K562 (cell line): ENCODE data around the gene TMEM214. TPM values are rescaled to one million over a fixed set of nuclear protein-coding genes. Genes with fewer than 3 reads are reported as not detected.
A peak's percentile ranks its signal among the peaks of the same experiment; 100 is the strongest.

Experiments used
- CBFA2T3 ChIP-seq: fragments of 450-650 bp; IDR thresholded peaks from 2 replicates; pipeline ENCODE4 v1.6.1; 2017
- CHD2 ChIP-seq: IDR thresholded peaks from 2 replicates; pipeline ENCODE4 v1.6.1; 2011; ENCODE audit warnings: low read depth, low read length
- FOXK2 ChIP-seq, 2 experiments: fragments of 450-650 bp; IDR thresholded peaks in 1 of 2; conservative IDR thresholded peaks in 1 of 2; 2 replicates each; pipeline ENCODE4 v1.6.1; 2016; ENCODE audit warnings: low read depth in 2 of 2, mild to moderate bottlenecking in 1 of 2
- GABPB1 ChIP-seq: sonication (generic); formaldehyde crosslinking; IDR thresholded peaks from 2 replicates; pipeline ENCODE4 v1.8.0; 2022; ENCODE audit warnings: mild to moderate bottlenecking, missing genetic modification reagents
- HCFC1 ChIP-seq: IDR thresholded peaks from 2 replicates; pipeline ENCODE4 v1.6.1; 2012; ENCODE audit warnings: low read depth, low read length, improper control_type of control experiment
- MAX ChIP-seq: sonication (generic); formaldehyde crosslinking; IDR thresholded peaks from 2 replicates; pipeline ENCODE4 v1.9.0; 2022; ENCODE audit warnings: mild to moderate bottlenecking, missing genetic modification reagents
- MED1 ChIP-seq: sonication (generic); formaldehyde crosslinking; IDR thresholded peaks from 2 replicates; pipeline ENCODE4 v1.8.1; 2023; ENCODE audit warnings: missing genetic modification reagents, borderline replicate concordance
- NR2F6 ChIP-seq: fragments of 450-650 bp; formaldehyde crosslinking; IDR thresholded peaks from 2 replicates; pipeline ENCODE4 v1.4.0; 2020; ENCODE audit warnings: mild to moderate bottlenecking
- RNF2 ChIP-seq: sonication (generic); IDR thresholded peaks from 2 replicates; pipeline ENCODE4 v1.6.1; 2016
- THAP7 ChIP-seq: fragments of 250-450 bp; sonication (Bioruptor Pico); IDR thresholded peaks from 2 replicates; pipeline ENCODE4 v1.5.0; 2021
- polyA plus RNA-seq, 8 experiments: library from polyadenylated mRNA; depleted of rRNA in 4 of 8; stranded (reverse) in 5 of 8; unstranded in 3 of 8; fragments of >200 nt; fragmentation: Nextera tagmentation in 2 of 8; fragmentation: Illumina TruSeq in 1 of 8; extraction: Ambion mirVana in 2 of 8; extraction: Trizol in 1 of 8; gene quantifications; 2 replicates each; pipeline versions ENCODE4 v1.2.1 to v1.2.3, GENCODE V29; 2011 to 2014; ENCODE audit warnings: inconsistent platforms in 1 of 8, missing spikeins in 1 of 8
- total RNA-seq, 7 experiments: library from RNA; depleted of rRNA in 6 of 7; stranded (reverse); fragments of >200 nt in 6 of 7; fragmentation: Illumina TruSeq in 2 of 7; extraction: Trizol in 2 of 7; gene quantifications; 2 replicates each; pipeline versions ENCODE4 v1.2.1 to v1.2.3, GENCODE V29; 2011 to 2021; ENCODE audit warnings: low replicate concordance in 1 of 7
- TF ChIP-seq, protein P1 (sequence below): fragments of 450-650 bp; IDR thresholded peaks from 2 replicates; pipeline ENCODE4 v1.7.1; 2018; ENCODE audit warnings: mild to moderate bottlenecking, low read depth; ENCODE audit not compliant: partially characterized antibody
- TF ChIP-seq, protein P2 (sequence below), 3 experiments: fragments of 200-800 bp in 1 of 3; fragments of 250-450 bp in 1 of 3; fragments of 450-650 bp in 1 of 3; sonication (Bioruptor Pico) in 1 of 3; sonication (Bioruptor generic) in 1 of 3; formaldehyde crosslinking in 1 of 3; IDR thresholded peaks; 2 replicates each; pipeline versions ENCODE4 v1.6.1 to v1.8.0; 2016 to 2022; ENCODE audit warnings: mild to moderate bottlenecking in 2 of 3, missing genetic modification characterization in 2 of 3, missing compliant biosample characterization in 1 of 3, moderate library complexity in 1 of 3
- TF ChIP-seq, protein P3 (sequence below), 2 experiments: IDR thresholded peaks; 2 replicates each; pipeline ENCODE4 v1.6.1; 2012; ENCODE audit warnings: improper control_type of control experiment in 2 of 2, low read depth in 2 of 2, low read length in 2 of 2, borderline replicate concordance in 1 of 2
- TF ChIP-seq, protein P4 (sequence below): fragments of 450-650 bp; IDR thresholded peaks from 2 replicates; pipeline ENCODE4 v1.6.1; 2016; ENCODE audit warnings: antibody characterized with exemption

The TMEM214 gene
- total and polyA plus RNA-seq, 9 of the 15 experiments (the other 6 are each of a cell fraction or from before 2014, with no cell fraction given) = 11.4 to 81.4 (median 44.1) TPM

DNA sequence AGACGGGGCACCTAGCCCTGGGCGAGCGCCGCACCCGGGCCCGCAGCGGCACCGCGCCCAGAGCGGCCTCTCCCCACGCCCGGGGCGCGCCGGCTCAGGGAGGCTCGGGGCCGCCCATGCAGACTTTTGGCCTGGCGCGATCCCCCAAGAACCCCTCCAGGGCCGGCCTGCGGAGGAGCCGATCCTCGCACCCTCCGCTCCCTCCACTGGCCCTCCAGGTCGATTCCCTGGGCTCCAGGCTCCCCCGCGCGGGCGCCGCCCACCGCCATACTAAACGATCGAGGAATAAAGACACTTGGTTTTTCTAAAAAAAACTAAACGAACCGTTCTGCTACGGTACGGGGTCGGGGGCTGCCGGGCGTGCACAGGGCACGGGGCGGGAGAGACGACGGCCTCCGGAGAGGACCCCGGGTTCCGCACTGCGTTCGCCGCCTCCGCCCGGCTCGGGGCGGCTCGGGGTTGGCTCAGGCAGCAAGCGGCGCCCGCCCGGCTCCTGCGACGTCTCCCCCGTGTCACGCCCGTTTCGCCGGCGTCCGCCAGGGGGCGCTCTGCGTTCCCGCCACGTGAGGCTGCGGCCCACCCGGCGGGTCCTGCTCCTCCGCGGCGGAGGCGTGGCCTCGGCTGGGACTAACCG lies 53.4 kb downstream of the TMEM214 start (continued):
- TF ChIP-seq, protein P1, sequence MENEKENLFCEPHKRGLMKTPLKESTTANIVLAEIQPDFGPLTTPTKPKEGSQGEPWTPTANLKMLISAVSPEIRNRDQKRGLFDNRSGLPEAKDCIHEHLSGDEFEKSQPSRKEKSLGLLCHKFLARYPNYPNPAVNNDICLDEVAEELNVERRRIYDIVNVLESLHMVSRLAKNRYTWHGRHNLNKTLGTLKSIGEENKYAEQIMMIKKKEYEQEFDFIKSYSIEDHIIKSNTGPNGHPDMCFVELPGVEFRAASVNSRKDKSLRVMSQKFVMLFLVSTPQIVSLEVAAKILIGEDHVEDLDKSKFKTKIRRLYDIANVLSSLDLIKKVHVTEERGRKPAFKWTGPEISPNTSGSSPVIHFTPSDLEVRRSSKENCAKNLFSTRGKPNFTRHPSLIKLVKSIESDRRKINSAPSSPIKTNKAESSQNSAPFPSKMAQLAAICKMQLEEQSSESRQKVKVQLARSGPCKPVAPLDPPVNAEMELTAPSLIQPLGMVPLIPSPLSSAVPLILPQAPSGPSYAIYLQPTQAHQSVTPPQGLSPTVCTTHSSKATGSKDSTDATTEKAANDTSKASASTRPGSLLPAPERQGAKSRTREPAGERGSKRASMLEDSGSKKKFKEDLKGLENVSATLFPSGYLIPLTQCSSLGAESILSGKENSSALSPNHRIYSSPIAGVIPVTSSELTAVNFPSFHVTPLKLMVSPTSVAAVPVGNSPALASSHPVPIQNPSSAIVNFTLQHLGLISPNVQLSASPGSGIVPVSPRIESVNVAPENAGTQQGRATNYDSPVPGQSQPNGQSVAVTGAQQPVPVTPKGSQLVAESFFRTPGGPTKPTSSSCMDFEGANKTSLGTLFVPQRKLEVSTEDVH = peak; percentile 98
- TF ChIP-seq, protein P2, sequence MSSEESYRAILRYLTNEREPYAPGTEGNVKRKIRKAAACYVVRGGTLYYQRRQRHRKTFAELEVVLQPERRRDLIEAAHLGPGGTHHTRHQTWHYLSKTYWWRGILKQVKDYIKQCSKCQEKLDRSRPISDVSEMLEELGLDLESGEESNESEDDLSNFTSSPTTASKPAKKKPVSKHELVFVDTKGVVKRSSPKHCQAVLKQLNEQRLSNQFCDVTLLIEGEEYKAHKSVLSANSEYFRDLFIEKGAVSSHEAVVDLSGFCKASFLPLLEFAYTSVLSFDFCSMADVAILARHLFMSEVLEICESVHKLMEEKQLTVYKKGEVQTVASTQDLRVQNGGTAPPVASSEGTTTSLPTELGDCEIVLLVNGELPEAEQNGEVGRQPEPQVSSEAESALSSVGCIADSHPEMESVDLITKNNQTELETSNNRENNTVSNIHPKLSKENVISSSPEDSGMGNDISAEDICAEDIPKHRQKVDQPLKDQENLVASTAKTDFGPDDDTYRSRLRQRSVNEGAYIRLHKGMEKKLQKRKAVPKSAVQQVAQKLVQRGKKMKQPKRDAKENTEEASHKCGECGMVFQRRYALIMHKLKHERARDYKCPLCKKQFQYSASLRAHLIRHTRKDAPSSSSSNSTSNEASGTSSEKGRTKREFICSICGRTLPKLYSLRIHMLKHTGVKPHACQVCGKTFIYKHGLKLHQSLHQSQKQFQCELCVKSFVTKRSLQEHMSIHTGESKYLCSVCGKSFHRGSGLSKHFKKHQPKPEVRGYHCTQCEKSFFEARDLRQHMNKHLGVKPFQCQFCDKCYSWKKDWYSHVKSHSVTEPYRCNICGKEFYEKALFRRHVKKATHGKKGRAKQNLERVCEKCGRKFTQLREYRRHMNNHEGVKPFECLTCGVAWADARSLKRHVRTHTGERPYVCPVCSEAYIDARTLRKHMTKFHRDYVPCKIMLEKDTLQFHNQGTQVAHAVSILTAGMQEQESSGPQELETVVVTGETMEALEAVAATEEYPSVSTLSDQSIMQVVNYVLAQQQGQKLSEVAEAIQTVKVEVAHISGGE (CRISPR knock-in tag; IDR thresholded peaks at IDR 0.05) = 0 out of 6 replicates have a peak, but pooled peaks of 1 of the 3 experiments have one; percentile 39
- no peak for TF ChIP-seq FOXK2 (conservative IDR thresholded peaks at IDR 0.05 in 1 of 2, IDR thresholded peaks at IDR 0.05 in 1 of 2; ENCODE audit: low read depth in 2 of 2)
- 0 out of 2 replicates have a peak, but pooled peaks have one; percentile 48 for TF ChIP-seq RNF2
- peak; percentile 46; the same call in 1 of the 2 replicates for TF ChIP-seq GABPB1
- TF ChIP-seq CBFA2T3 = no peak
- TF ChIP-seq CHD2 = peak; percentile 24; the same call in 1 of the 2 replicates
- no peak for TF ChIP-seq NR2F6 (CRISPR knock-in tag)
- TF ChIP-seq MED1 (CRISPR knock-in tag) = no peak
- TF ChIP-seq HCFC1 = peak; percentile 65
- TF ChIP-seq, protein P3, sequence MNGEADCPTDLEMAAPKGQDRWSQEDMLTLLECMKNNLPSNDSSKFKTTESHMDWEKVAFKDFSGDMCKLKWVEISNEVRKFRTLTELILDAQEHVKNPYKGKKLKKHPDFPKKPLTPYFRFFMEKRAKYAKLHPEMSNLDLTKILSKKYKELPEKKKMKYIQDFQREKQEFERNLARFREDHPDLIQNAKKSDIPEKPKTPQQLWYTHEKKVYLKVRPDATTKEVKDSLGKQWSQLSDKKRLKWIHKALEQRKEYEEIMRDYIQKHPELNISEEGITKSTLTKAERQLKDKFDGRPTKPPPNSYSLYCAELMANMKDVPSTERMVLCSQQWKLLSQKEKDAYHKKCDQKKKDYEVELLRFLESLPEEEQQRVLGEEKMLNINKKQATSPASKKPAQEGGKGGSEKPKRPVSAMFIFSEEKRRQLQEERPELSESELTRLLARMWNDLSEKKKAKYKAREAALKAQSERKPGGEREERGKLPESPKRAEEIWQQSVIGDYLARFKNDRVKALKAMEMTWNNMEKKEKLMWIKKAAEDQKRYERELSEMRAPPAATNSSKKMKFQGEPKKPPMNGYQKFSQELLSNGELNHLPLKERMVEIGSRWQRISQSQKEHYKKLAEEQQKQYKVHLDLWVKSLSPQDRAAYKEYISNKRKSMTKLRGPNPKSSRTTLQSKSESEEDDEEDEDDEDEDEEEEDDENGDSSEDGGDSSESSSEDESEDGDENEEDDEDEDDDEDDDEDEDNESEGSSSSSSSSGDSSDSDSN (IDR thresholded peaks at IDR 0.05; ENCODE audit: borderline replicate concordance in 1 of 2, low read depth in 2 of 2, low read length in 2 of 2) = peak; percentile 79 to 95; a peak in 3 of 4 replicates
- TF ChIP-seq MAX (CRISPR knock-in tag) = peak; percentile 93
- no peak for TF ChIP-seq THAP7 (CRISPR knock-in tag)
- TF ChIP-seq, protein P4, sequence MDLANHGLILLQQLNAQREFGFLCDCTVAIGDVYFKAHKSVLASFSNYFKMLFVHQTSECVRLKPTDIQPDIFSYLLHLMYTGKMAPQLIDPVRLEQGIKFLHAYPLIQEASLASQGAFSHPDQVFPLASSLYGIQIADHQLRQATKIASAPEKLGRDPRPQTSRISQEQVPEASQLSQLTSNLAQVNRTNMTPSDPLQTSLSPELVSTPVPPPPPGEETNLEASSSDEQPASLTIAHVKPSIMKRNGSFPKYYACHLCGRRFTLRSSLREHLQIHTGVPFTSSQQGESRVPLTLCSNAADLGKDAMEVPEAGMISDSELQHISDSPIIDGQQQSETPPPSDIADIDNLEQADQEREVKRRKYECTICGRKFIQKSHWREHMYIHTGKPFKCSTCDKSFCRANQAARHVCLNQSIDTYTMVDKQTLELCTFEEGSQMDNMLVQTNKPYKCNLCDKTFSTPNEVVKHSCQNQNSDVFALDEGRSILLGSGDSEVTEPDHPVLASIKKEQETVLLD = no peak
